ENCODE results near the gene SESN1. TPM values are rescaled to one million over a fixed set of nuclear protein-coding genes. Genes with fewer than 3 reads are reported as not detected.

The SESN1 gene
- total RNA-seq, 1 donor from 2014 or later, result 8.0 TPM

GRCh38 chr6:108966855-108967755 is 127.5 kb downstream of the SESN1 start:
- H3K4me3 ChIP-seq (ENCODE audit: low read depth, low read length), result no peak overlapping the region
- DNase-seq (ENCODE audit: low read depth), result no peak

GRCh38 chr6:108966251-108966650 is 128.4 kb downstream of the SESN1 start:
- DNase-seq (ENCODE audit: low read depth), result no peak
- no peak overlapping the region for H3K4me3 ChIP-seq (ENCODE audit: low read depth, low read length)
- TF ChIP-seq CTCF (conservative IDR thresholded peaks at IDR 0.05; ENCODE audit: low read depth, low read length), result no peak

More at GRCh38 chr6:108966855-108967755, 127.5 kb downstream of the SESN1 start:
- no peak for TF ChIP-seq CTCF (conservative IDR thresholded peaks at IDR 0.05; ENCODE audit: low read depth, low read length)

GRCh38 chr6:108961985-108962384 is 132.7 kb downstream of the SESN1 start:
- TF ChIP-seq CTCF (conservative IDR thresholded peaks at IDR 0.05; ENCODE audit: low read depth, low read length), result no peak
- DNase-seq (ENCODE audit: low read depth), result no peak
- no peak overlapping the region for H3K4me3 ChIP-seq (ENCODE audit: low read depth, low read length)

- TF ChIP-seq CTCF (conservative IDR thresholded peaks at IDR 0.05; ENCODE audit: low read depth, low read length), result no peak
- no peak for DNase-seq (ENCODE audit: low read depth)
- H3K4me3 ChIP-seq (ENCODE audit: low read depth, low read length), result no peak overlapping the region
Measured at GRCh38 chr6:108961077-108961476, 133.6 kb downstream of the SESN1 start.

GRCh38 chr6:108960601-108961000 is 134.0 kb downstream of the SESN1 start:
- no peak for DNase-seq (ENCODE audit: low read depth)
- no peak for TF ChIP-seq CTCF (conservative IDR thresholded peaks at IDR 0.05; ENCODE audit: low read depth, low read length)
- H3K4me3 ChIP-seq (ENCODE audit: low read depth, low read length), result no peak overlapping the region

GRCh38 chr6:108959972-108960582 is 134.6 kb downstream of the SESN1 start:
- no peak for TF ChIP-seq CTCF (conservative IDR thresholded peaks at IDR 0.05; ENCODE audit: low read depth, low read length)
- DNase-seq (ENCODE audit: low read depth), result no peak
- H3K4me3 ChIP-seq (ENCODE audit: low read depth, low read length), result no peak overlapping the region

All from epithelial cell of proximal tubule (primary cell).